WTC11 (cell line): ENCODE data around the gene SF3B2. TPM values are rescaled to one million over a fixed set of nuclear protein-coding genes. Genes with fewer than 3 reads are reported as not detected.

Source experiments
- ATAC-seq: fragments of 200-7000 bp; cut with Tn5 transposase; 2 replicates; pipeline ENCODE4 v1.10.0; 2021; ENCODE audit warnings: mild to moderate bottlenecking, moderate library complexity
- CTCF ChIA-PET: fragments of 300-600 bp; sonication (Branson Sonifier 250); formaldehyde crosslinking; loops from one replicate; lab custom pipeline; 2021; ENCODE audit warnings: antibody characterized with exemption; lab: Charles Lee
- POLR2A ChIA-PET: fragments of 350-600 bp; sonication (Branson Sonifier 250); formaldehyde crosslinking; loops from one replicate; lab custom pipeline; 2021; ENCODE audit warnings: antibody characterized with exemption; lab: Charles Lee
- DNase-seq: peaks from one replicate; pipeline ENCODE4 v3.0.0; 2021; ENCODE audit warnings: low spot score
- H3K27ac Mint-ChIP-seq: 2 replicates; pipeline ENCODE4 v1.8.0; 2021; ENCODE audit warnings: mixed read lengths
- H3K27me3 Mint-ChIP-seq: 2 replicates; pipeline ENCODE4 v1.8.0; 2021; ENCODE audit warnings: low read depth, mild to moderate bottlenecking, moderate library complexity, mixed read lengths
- H3K36me3 Mint-ChIP-seq: 2 replicates; pipeline ENCODE4 v1.8.0; 2021; ENCODE audit warnings: mixed read lengths
- H3K4me1 Mint-ChIP-seq: 2 replicates; pipeline ENCODE4 v1.8.0; 2022; ENCODE audit warnings: mixed read lengths
- H3K4me3 Mint-ChIP-seq: 2 replicates; pipeline ENCODE4 v1.8.0; 2021; ENCODE audit warnings: mild to moderate bottlenecking, moderate library complexity, mixed read lengths
- H3K9me3 Mint-ChIP-seq: 2 replicates; pipeline ENCODE4 v1.8.0; 2021; ENCODE audit warnings: mixed read lengths
- CDX4 ChIP-seq: fragments of 250-450 bp; sonication (Bioruptor Pico); IDR thresholded peaks from 2 replicates; pipeline ENCODE4 v1.9.0; 2021; ENCODE audit warnings: moderate library complexity, mild to moderate bottlenecking, inconsistent platforms, borderline replicate concordance
- CTCF ChIP-seq: fragments of 200-600 bp; IDR thresholded peaks from 2 replicates; pipeline ENCODE4 v1.8.0; 2022; ENCODE audit warnings: antibody characterized with exemption
- EMX1 ChIP-seq: fragments of 250-450 bp; sonication (Bioruptor Pico); IDR thresholded peaks from 2 replicates; pipeline ENCODE4 v1.8.0; 2021; ENCODE audit warnings: mild to moderate bottlenecking
- ERG ChIP-seq: fragments of 250-450 bp; sonication (Bioruptor Pico); IDR thresholded peaks from 2 replicates; pipeline ENCODE4 v1.8.0; 2021; ENCODE audit warnings: mild to moderate bottlenecking
- ESRRA ChIP-seq: sonication (generic); formaldehyde crosslinking; IDR thresholded peaks from 2 replicates; pipeline ENCODE4 v1.8.1; 2022; ENCODE audit warnings: mild to moderate bottlenecking, missing genetic modification reagents, borderline replicate concordance
- GABPB1 ChIP-seq: sonication (generic); formaldehyde crosslinking; IDR thresholded peaks from 2 replicates; pipeline ENCODE4 v1.8.1; 2023; ENCODE audit warnings: mild to moderate bottlenecking, missing genetic modification reagents
- GTF2I ChIP-seq: fragments of 250-450 bp; sonication (Bioruptor Pico); conservative IDR thresholded peaks from 2 replicates; pipeline ENCODE4 v1.4.0; 2021; ENCODE audit warnings: mild to moderate bottlenecking
- IRF1 ChIP-seq: sonication (generic); formaldehyde crosslinking; IDR thresholded peaks from 2 replicates; pipeline ENCODE4 v1.8.0; 2023; ENCODE audit warnings: missing genetic modification reagents
- JUN ChIP-seq: sonication (generic); formaldehyde crosslinking; IDR thresholded peaks from 2 replicates; pipeline ENCODE4 v1.8.0; 2023; ENCODE audit warnings: mild to moderate bottlenecking, missing genetic modification reagents
- MYBL2 ChIP-seq: sonication (generic); formaldehyde crosslinking; IDR thresholded peaks from 2 replicates; pipeline ENCODE4 v1.8.1; 2023; ENCODE audit warnings: mild to moderate bottlenecking, moderate library complexity, missing genetic modification reagents
- NFE2L1 ChIP-seq: sonication (generic); formaldehyde crosslinking; IDR thresholded peaks from 2 replicates; pipeline ENCODE4 v1.8.1; 2023; ENCODE audit warnings: missing genetic modification reagents
- NR1H2 ChIP-seq: sonication (generic); formaldehyde crosslinking; IDR thresholded peaks from 2 replicates; pipeline ENCODE4 v1.9.0; 2021; ENCODE audit warnings: mild to moderate bottlenecking, moderate library complexity, missing genetic modification reagents
- NR3C1 ChIP-seq: sonication (generic); formaldehyde crosslinking; conservative IDR thresholded peaks from 2 replicates; pipeline ENCODE4 v1.8.1; 2023; ENCODE audit warnings: low read depth, mild to moderate bottlenecking, missing genetic modification reagents
- PREB ChIP-seq: sonication (generic); formaldehyde crosslinking; IDR thresholded peaks from 2 replicates; pipeline ENCODE4 v1.8.1; 2022; ENCODE audit warnings: mild to moderate bottlenecking, missing genetic modification reagents, moderate library complexity, borderline replicate concordance
- TP53 ChIP-seq: sonication (generic); formaldehyde crosslinking; IDR thresholded peaks from 2 replicates; pipeline ENCODE4 v1.8.1; 2023; ENCODE audit warnings: mild to moderate bottlenecking, missing genetic modification reagents
- USF2 ChIP-seq: sonication (generic); formaldehyde crosslinking; IDR thresholded peaks from 2 replicates; pipeline ENCODE4 v1.8.1; 2023; ENCODE audit warnings: mild to moderate bottlenecking, missing genetic modification reagents, moderate library complexity
- ZBTB43 ChIP-seq: sonication (generic); formaldehyde crosslinking; IDR thresholded peaks from 2 replicates; pipeline ENCODE4 v1.8.1; 2023; ENCODE audit warnings: mild to moderate bottlenecking, missing genetic modification reagents
- ZMAT4 ChIP-seq: fragments of 250-450 bp; sonication (Bioruptor Pico); IDR thresholded peaks from 2 replicates; pipeline ENCODE4 v1.9.0; 2021; ENCODE audit warnings: mild to moderate bottlenecking
- ZNF138 ChIP-seq: sonication (generic); formaldehyde crosslinking; conservative IDR thresholded peaks from 2 replicates; pipeline ENCODE4 v1.8.1; 2022; ENCODE audit warnings: mild to moderate bottlenecking, moderate library complexity, missing genetic modification reagents
- ZNF317 ChIP-seq: sonication (generic); formaldehyde crosslinking; IDR thresholded peaks from 2 replicates; pipeline ENCODE4 v1.8.1; 2023; ENCODE audit warnings: low read depth, mild to moderate bottlenecking, moderate library complexity, missing genetic modification reagents, borderline replicate concordance
- ZNF425 ChIP-seq: fragments of 250-450 bp; sonication (Bioruptor Pico); conservative IDR thresholded peaks from 2 replicates; pipeline ENCODE4 v1.9.0; 2021; ENCODE audit warnings: mild to moderate bottlenecking
- total RNA-seq: library from RNA; stranded (reverse); gene quantifications from 3 replicates; pipeline ENCODE4 v1.2.3, GENCODE V29; 2021

SF3B2 gene
- total RNA-seq, 1 experiment from 2014 or later: 295 TPM

GRCh38 chr11:66087148-66087908 lies 35.2 kb downstream of the SF3B2 start:
- DNase-seq: no peak
- no peak for TF ChIP-seq TP53 (CRISPR knock-in tag)
- TF ChIP-seq NR3C1: no peak
- TF ChIP-seq ESRRA (CRISPR knock-in tag): no peak
- TF ChIP-seq JUN (CRISPR knock-in tag): no peak
- no peak for TF ChIP-seq ZBTB43 (CRISPR knock-in tag)
- no peak for TF ChIP-seq ZNF317 (CRISPR knock-in tag)
- no peak for TF ChIP-seq EMX1 (CRISPR knock-in tag)
- no peak for TF ChIP-seq NFE2L1 (CRISPR knock-in tag)
- Mint-ChIP-seq H3K4me1 (no peaks in the 10 kb centered on the region), H3K36me3 (no peaks in the 10 kb centered on the region), H3K9me3 (no peaks in the 10 kb centered on the region), H3K27ac (0 out of 2 replicates have a peak overlapping the region, but pooled peaks have one; percentile 7), H3K27me3 (no peaks in the 10 kb centered on the region), H3K4me3 (no peak overlapping the region)
- CTCF ChIA-PET: interaction anchor here (0.7 kb wide), 1 partner anchor 1533 kb away, joined by 3 read pairs; no protein-coding TSS in a partner anchor
- no peak for ATAC-seq
- POLR2A ChIA-PET: interaction anchor here (0.6 kb wide), 1 partner anchor 12 kb away, joined by 4 read pairs; no protein-coding TSS in a partner anchor

- no peak for TF ChIP-seq ZNF425 (CRISPR knock-in tag)
- no peak for TF ChIP-seq GTF2I (CRISPR knock-in tag)
- no peak for TF ChIP-seq CTCF
- TF ChIP-seq ZMAT4 (CRISPR knock-in tag): no peak
- no peak for TF ChIP-seq JUN (CRISPR knock-in tag)
- no peak for TF ChIP-seq GABPB1 (CRISPR knock-in tag)
- TF ChIP-seq ERG (CRISPR knock-in tag): no peak
- TF ChIP-seq, all 79 proteins: peak for 0
- no peak overlapping the region for H3K4me3 Mint-ChIP-seq
- DNase-seq (no peak), ATAC-seq (no peak)
- H3K27ac Mint-ChIP-seq: no peak overlapping the region
- POLR2A ChIA-PET: no interaction called here
- no peaks in the 10 kb centered on the region for H3K36me3 Mint-ChIP-seq
- no peaks in the 10 kb centered on the region for H3K27me3 Mint-ChIP-seq
- H3K4me1 Mint-ChIP-seq: no peaks in the 10 kb centered on the region
- H3K9me3 Mint-ChIP-seq: no peaks in the 10 kb centered on the region
- CTCF ChIA-PET: no interaction called here
These were observed 36.9 kb downstream of the SF3B2 start for GRCh38 chr11:66089067-66089466.

- Mint-ChIP-seq H3K27ac (no peak overlapping the region), H3K4me1 (no peaks in the 10 kb centered on the region), H3K27me3 (no peaks in the 10 kb centered on the region), H3K36me3 (no peaks in the 10 kb centered on the region), H3K9me3 (no peaks in the 10 kb centered on the region), H3K4me3 (no peak overlapping the region)
- POLR2A ChIA-PET: no interaction called here
- CTCF ChIA-PET: no interaction called here
- DNase-seq (no peak), ATAC-seq (no peak)
- TF ChIP-seq IRF1 (CRISPR knock-in tag) (no peak), USF2 (CRISPR knock-in tag) (no peak), NR1H2 (CRISPR knock-in tag) (no peak), PREB (CRISPR knock-in tag) (no peak), GTF2I (CRISPR knock-in tag) (no peak), CDX4 (CRISPR knock-in tag) (no peak), MYBL2 (CRISPR knock-in tag) (no peak), ZNF138 (no peak)
These were observed 38.1 kb downstream of the SF3B2 start for GRCh38 chr11:66090288-66090687.
